Loucy (cell line): ENCODE measurements around the gene PPP1R13B.

Experiments
- H2AFZ ChIP-seq: fragments of 200-600 bp; sonication (generic); 2 replicates; pipeline ENCODE4 v1.6.0; 2016; ENCODE audit warnings: antibody characterized with exemption, mild to moderate bottlenecking, low read length, moderate library complexity
- H3F3A ChIP-seq: fragments of 200-600 bp; 2 replicates; pipeline ENCODE4 v1.6.0; 2016; ENCODE audit warnings: antibody characterized with exemption, low read depth, mild to moderate bottlenecking
- H3K27me3 ChIP-seq: fragments of 200-600 bp; sonication (generic); 2 replicates; pipeline ENCODE4 v1.6.1; 2014; ENCODE audit warnings: low read length, mild to moderate bottlenecking; ENCODE audit not compliant: insufficient read depth, poor library complexity, severe bottlenecking
- H3K36me3 ChIP-seq: fragments of 200-600 bp; sonication (generic); 2 replicates; pipeline ENCODE4 v1.6.1; 2016; ENCODE audit warnings: low read length; ENCODE audit not compliant: insufficient read depth
- H3K4me1 ChIP-seq: fragments of 200-600 bp; sonication (generic); 2 replicates; pipeline ENCODE4 v1.5.1; 2014; ENCODE audit warnings: low read length, mild to moderate bottlenecking; ENCODE audit not compliant: insufficient read depth, poor library complexity, severe bottlenecking
- H3K4me2 ChIP-seq: fragments of 200-600 bp; sonication (generic); 2 replicates; pipeline ENCODE4 v1.6.0; 2014; ENCODE audit warnings: antibody characterized with exemption, low read length, low read depth, mild to moderate bottlenecking; ENCODE audit not compliant: poor library complexity, severe bottlenecking
- H3K4me3 ChIP-seq: fragments of 200-600 bp; sonication (generic); 2 replicates; pipeline ENCODE4 v1.5.1; 2014; ENCODE audit warnings: low read length, mild to moderate bottlenecking, mixed read lengths; ENCODE audit not compliant: poor library complexity, severe bottlenecking
- H3K79me2 ChIP-seq: fragments of 200-600 bp; sonication (generic); 2 replicates; pipeline ENCODE4 v1.6.1; 2014; ENCODE audit warnings: low read length; ENCODE audit not compliant: insufficient read depth
- H3K9ac ChIP-seq: fragments of 200-600 bp; sonication (generic); 2 replicates; pipeline ENCODE4 v1.6.0; 2014; ENCODE audit warnings: mild to moderate bottlenecking, low read depth, low read length, moderate library complexity; ENCODE audit not compliant: poor library complexity, severe bottlenecking
- H3K9me2 ChIP-seq: fragments of 200-600 bp; sonication (generic); replicated peaks from 2 replicates; pipeline ENCODE4 v1.6.1; 2016; ENCODE audit warnings: low read depth, low read length, mixed read lengths
- H3K9me3 ChIP-seq: fragments of 200-600 bp; sonication (generic); 2 replicates; pipeline ENCODE4 v1.6.1; 2014; ENCODE audit warnings: mild to moderate bottlenecking, antibody characterized with exemption, low read length, low read depth; ENCODE audit not compliant: insufficient read depth
- H4K20me1 ChIP-seq: fragments of 200-600 bp; sonication (generic); 2 replicates; pipeline ENCODE4 v1.6.0; 2014; ENCODE audit warnings: antibody characterized with exemption, low read length, mild to moderate bottlenecking; ENCODE audit not compliant: insufficient read depth, poor library complexity, severe bottlenecking
- CTCF ChIP-seq: fragments of 200-600 bp; sonication (generic); conservative IDR thresholded peaks from 2 replicates; pipeline ENCODE4 v1.5.1; 2014; ENCODE audit warnings: mild to moderate bottlenecking, antibody characterized with exemption, low read length
- EZH2phosphoT487 ChIP-seq: fragments of 200-600 bp; IDR thresholded peaks from 2 replicates; pipeline ENCODE4 v1.6.1; 2018; ENCODE audit warnings: antibody characterized with exemption, mild to moderate bottlenecking, moderate library complexity, borderline replicate concordance

Gene PPP1R13B

GRCh38 chr14:103686831-103687485 is 160.4 kb downstream of the PPP1R13B start:
- H2AFZ ChIP-seq = no peak overlapping the region
- H3K4me2 ChIP-seq = no peak overlapping the region
- H3K9me3 ChIP-seq = no peaks in the 10 kb centered on the region
- no peaks in the 10 kb centered on the region for H3K4me1 ChIP-seq
- H3K79me2 ChIP-seq = no peaks in the 10 kb centered on the region
- no peak for TF ChIP-seq EZH2phosphoT487
- no peak for TF ChIP-seq CTCF
- no peaks in the 10 kb centered on the region for H3F3A ChIP-seq
- H3K27me3 ChIP-seq = no peaks in the 10 kb centered on the region
- H3K9me2 ChIP-seq = no peaks in the 10 kb centered on the region
- H4K20me1 ChIP-seq = no peaks in the 10 kb centered on the region
- no peak overlapping the region for H3K4me3 ChIP-seq
- H3K9ac ChIP-seq = no peak overlapping the region
- H3K36me3 ChIP-seq = peaks cover 69% of the 10 kb centered on the region; the same call in 1 of the 2 replicates

GRCh38 chr14:103685276-103686211 is 161.8 kb downstream of the PPP1R13B start:
- Histone ChIP-seq H3K36me3 (peaks cover 76% of the 10 kb centered on the region; the same call in 1 of the 2 replicates), H3K4me1 (no peaks in the 10 kb centered on the region), H3F3A (no peaks in the 10 kb centered on the region), H3K9ac (no peak overlapping the region), H4K20me1 (no peaks in the 10 kb centered on the region), H3K9me2 (no peaks in the 10 kb centered on the region), H3K4me3 (no peak overlapping the region), H2AFZ (no peak overlapping the region), H3K79me2 (no peaks in the 10 kb centered on the region), H3K4me2 (no peak overlapping the region), H3K27me3 (no peaks in the 10 kb centered on the region), H3K9me3 (no peaks in the 10 kb centered on the region)
- TF ChIP-seq CTCF (no peak), EZH2phosphoT487 (no peak)

GRCh38 chr14:103684871-103685270 is 162.5 kb downstream of the PPP1R13B start:
- Histone ChIP-seq H3K4me2 (no peak overlapping the region), H3K9me2 (no peaks in the 10 kb centered on the region), H2AFZ (no peak overlapping the region), H3K4me1 (no peaks in the 10 kb centered on the region), H3K9ac (no peak overlapping the region), H3K9me3 (no peaks in the 10 kb centered on the region), H3K79me2 (no peaks in the 10 kb centered on the region), H3F3A (no peaks in the 10 kb centered on the region), H3K27me3 (no peaks in the 10 kb centered on the region), H3K4me3 (no peak overlapping the region), H4K20me1 (no peaks in the 10 kb centered on the region), H3K36me3 (peaks cover 81% of the 10 kb centered on the region; the same call in 1 of the 2 replicates)
- TF ChIP-seq CTCF (no peak), EZH2phosphoT487 (no peak)
